ENCODE results near the gene KCNC1. TPM values are rescaled to one million over a fixed set of nuclear protein-coding genes. Genes with fewer than 3 reads are reported as not detected.

KCNC1 gene
- total RNA-seq, 1 experiment from 2014 or later: 0.04 TPM

- Histone ChIP-seq H3K9ac (ENCODE audit: extremely low read depth, insufficient read length, low read length) (no peak overlapping the region), H3K27me3 (ENCODE audit: insufficient read depth, low read length) (no peaks in the 10 kb centered on the region)
- H3K27me3 Mint-ChIP-seq (ENCODE audit: low read depth): peaks cover 41% of the 10 kb centered on the region
Observed at GRCh38 chr11:17755891-17756290, 21.3 kb downstream of the KCNC1 start.

More at GRCh38 chr11:17755891-17756290, 21.3 kb downstream of the KCNC1 start:
- no peak overlapping the region for H2BK15ac ChIP-seq (ENCODE audit: low read depth, low read length)
- H3K4me1 ChIP-seq (ENCODE audit: insufficient read depth, low read length): no peaks in the 10 kb centered on the region
- no peaks in the 10 kb centered on the region for H3K79me2 ChIP-seq (ENCODE audit: insufficient read depth, low read length)
- Mint-ChIP-seq H3K9me3 (no peaks in the 10 kb centered on the region), H3K4me1 (peaks cover 2% of the 10 kb centered on the region in 2 experiments; a peak in 2 of 4 replicates), H3K4me3 (no peak overlapping the region), H3K27ac (no peak overlapping the region), H3K36me3 (ENCODE audit: insufficient read depth in 1 of 3, low read depth in 3 of 3) (no peaks in the 10 kb centered on the region)
- TF ChIP-seq CTCF (conservative IDR thresholded peaks at IDR 0.05): no peak
- H3K23ac ChIP-seq (ENCODE audit: insufficient read length, low read depth, low read length): no peak overlapping the region
- no peaks in the 10 kb centered on the region for H3K9me3 ChIP-seq (ENCODE audit: control insufficient read depth, low read depth, low read length)
- H3K4me2 ChIP-seq (ENCODE audit: insufficient read depth, insufficient read length, low read length): no peak overlapping the region
- no peak overlapping the region for H4K8ac ChIP-seq (replicated peaks; ENCODE audit: insufficient read length, low read depth, low read length)
- H4K5ac ChIP-seq (ENCODE audit: insufficient read length, low read depth, low read length): no peak overlapping the region
- H3K56ac ChIP-seq (ENCODE audit: insufficient read length, low read depth, low read length): no peak overlapping the region
- H4K20me1 ChIP-seq (ENCODE audit: control insufficient read depth, insufficient read depth, insufficient read length): peaks cover 3% of the 10 kb centered on the region
- no peak overlapping the region for H2AK5ac ChIP-seq (ENCODE audit: insufficient read length, low read length)
- no peaks in the 10 kb centered on the region for H3K79me1 ChIP-seq (ENCODE audit: insufficient read depth, low read depth, low read length, poor library complexity, severe bottlenecking)
- no peak overlapping the region for H2BK12ac ChIP-seq (ENCODE audit: insufficient read length, low read depth, low read length)
- no peak overlapping the region for H3T11ph ChIP-seq (ENCODE audit: low read length)
- no peak overlapping the region for H2BK20ac ChIP-seq (ENCODE audit: low read depth, low read length, poor library complexity, severe bottlenecking)
- no peak overlapping the region for H3K4ac ChIP-seq (ENCODE audit: low read depth, low read length)
- no peaks in the 10 kb centered on the region for H3K23me2 ChIP-seq (ENCODE audit: insufficient read length, low read depth, low read length, poor library complexity, severe bottlenecking)
- H2AFZ ChIP-seq (ENCODE audit: low read length): no peak overlapping the region
- no peak overlapping the region for H4K91ac ChIP-seq (ENCODE audit: insufficient read length, low read depth, low read length)
- no peak overlapping the region for H3K14ac ChIP-seq (ENCODE audit: insufficient read depth, low read length)
- no peak for DNase-seq
- no peak overlapping the region for H3K27ac ChIP-seq (ENCODE audit: insufficient read length, low read depth, low read length)
- H3K18ac ChIP-seq (ENCODE audit: insufficient read length, low read depth, low read length): no peak overlapping the region
- H2BK120ac ChIP-seq (ENCODE audit: low read depth, low read length, poor library complexity, severe bottlenecking): no peak overlapping the region
- no CpG with 5 or more reads among the region's 3 CpGs for whole genome bisulfite sequencing (ENCODE audit: extremely low coverage, insufficient read length, low lambda C conversion rate)
- H2BK5ac ChIP-seq (ENCODE audit: insufficient read length, low read length): no peak overlapping the region
